SK-N-MC (cell line): Measurements from ENCODE around the gene PYCARD.

Source experiments
- EZH2 ChIP-seq: fragments of 200-600 bp; sonication (generic); IDR thresholded peaks from one replicate; pipeline ENCODE4 v1.6.1; 2017; ENCODE audit warnings: antibody characterized with exemption
- POLR2AphosphoS5 ChIP-seq: IDR thresholded peaks from 2 replicates; pipeline ENCODE4 v1.6.1; 2012; ENCODE audit warnings: mild to moderate bottlenecking, low read depth, low read length, borderline replicate concordance

- TF ChIP-seq EZH2 (no peak), POLR2AphosphoS5 (no peak)
Observed at GRCh38 chr16:31204871-31205666, 2.5 kb upstream of the PYCARD start.
